Suprapubic skin (tissue), 3 donors: ENCODE results near the gene KLC3.

ENCODE experiments used
- CTCF ChIP-seq, 2 donors: fragments of 200-600 bp in 1 of 2; fragments of 450-650 bp in 1 of 2; sonication (generic) in 1 of 2; IDR thresholded peaks; one replicate each; pipeline ENCODE4 v1.5.1; 2016 to 2019; ENCODE audit warnings: antibody characterized with exemption in 2 of 2, mild to moderate bottlenecking in 1 of 2, moderate library complexity in 1 of 2
- EP300 ChIP-seq: sonication (generic); formaldehyde crosslinking; IDR thresholded peaks from one replicate; pipeline ENCODE4 v1.6.1; 2017; ENCODE audit warnings: antibody characterized with exemption
- POLR2A ChIP-seq, 2 donors: fragments of 450-650 bp; IDR thresholded peaks; one replicate each; pipeline ENCODE4 v1.6.1; 2017; ENCODE audit warnings: antibody characterized with exemption in 2 of 2, mild to moderate bottlenecking in 2 of 2, moderate library complexity in 2 of 2

DNA sequence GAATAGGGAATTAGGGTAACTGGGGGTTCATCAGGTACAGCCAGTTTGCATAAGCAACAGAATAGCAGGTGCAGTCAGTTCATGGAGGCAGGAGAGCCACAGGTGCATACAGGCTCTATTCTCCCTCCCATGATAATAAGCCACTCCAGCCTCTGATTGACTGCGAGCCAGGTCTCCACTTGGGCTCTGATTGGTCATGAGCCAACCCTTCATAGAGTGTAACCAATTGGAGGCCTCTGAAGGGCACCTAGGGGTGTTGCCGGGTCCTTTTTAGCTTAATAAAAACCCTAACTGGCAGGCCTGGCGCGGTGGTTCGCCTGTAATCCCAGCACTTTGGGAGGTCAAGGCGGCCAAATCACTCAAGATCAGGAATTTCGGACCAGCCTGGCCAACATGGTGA lies 9.1 kb upstream of the KLC3 start:
- TF ChIP-seq CTCF (IDR thresholded peaks at IDR 0.05), result no peak
- no peak for TF ChIP-seq EP300
- TF ChIP-seq POLR2A (IDR thresholded peaks at IDR 0.05), result no peak
